ENCODE results near the gene ANKRD40. TPM values are rescaled to one million over a fixed set of nuclear protein-coding genes. Genes with fewer than 3 reads are reported as not detected.
"Not testable (repeated sequence)": the region's sequence is repeated elsewhere in the genome, so short reads cannot be mapped to it uniquely, and the experiment has no call there.

ANKRD40 gene
- total RNA-seq, 1 donor from 2014 or later: 21.6 TPM

DNA sequence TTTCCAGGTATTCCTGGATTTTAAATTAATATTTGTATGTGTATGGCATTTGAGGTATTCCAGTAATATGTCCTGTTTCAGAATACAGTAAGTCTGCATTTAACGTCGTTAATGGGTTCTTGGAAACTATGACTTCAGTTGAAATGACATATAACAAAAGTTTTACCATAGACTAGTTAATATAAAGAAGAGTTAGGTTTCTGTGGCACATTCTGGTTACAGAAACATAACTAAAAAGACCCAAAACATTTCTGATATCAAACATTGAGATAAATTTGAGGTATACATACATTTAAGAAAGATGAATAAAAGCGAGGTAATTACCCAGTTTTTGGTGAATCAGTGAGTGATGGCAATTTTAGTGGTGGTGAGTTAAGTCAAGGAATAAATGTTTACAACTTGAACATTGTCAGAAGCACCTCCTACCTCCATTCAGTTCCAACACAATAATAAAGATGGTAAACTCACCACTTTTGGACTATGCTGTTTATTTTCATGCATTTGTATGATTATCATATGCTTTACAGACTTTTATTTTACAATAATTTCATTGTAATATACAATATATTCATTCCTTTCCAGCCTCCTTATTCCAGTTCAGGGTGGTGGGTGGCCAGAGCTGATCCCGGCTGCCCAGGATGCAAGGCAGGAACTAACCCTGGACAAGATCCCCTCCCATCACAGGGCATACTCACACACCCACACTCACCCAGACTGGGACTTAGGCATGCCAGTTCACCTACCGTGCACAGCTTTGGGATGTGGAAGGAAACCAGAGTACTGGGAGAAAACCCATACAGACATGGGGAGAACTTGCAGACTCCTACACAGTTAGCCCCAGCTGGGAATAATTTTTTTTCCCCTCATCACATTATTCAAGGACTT is 21.4 kb upstream of the ANKRD40 start:
- Histone ChIP-seq H3K4me3 (no peak overlapping the region), H3K4me1 (peaks cover 93% of the 10 kb centered on the region)

DNA sequence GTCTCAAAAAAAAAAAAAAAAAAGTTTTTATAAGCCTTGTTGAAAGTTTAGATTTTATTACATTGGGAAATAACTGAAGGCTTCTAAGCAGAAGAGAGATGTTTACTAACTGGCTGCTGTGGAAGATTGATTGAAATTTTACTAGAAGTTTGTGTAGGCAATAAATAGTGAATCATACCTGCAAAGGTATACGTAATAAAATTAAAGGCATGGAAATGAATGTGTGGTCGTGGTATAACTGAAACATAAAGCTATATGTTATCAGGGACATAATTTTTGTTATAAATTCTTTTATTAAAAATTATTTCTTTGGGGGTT is 20.4 kb upstream of the ANKRD40 start:
- TF ChIP-seq POLR2AphosphoS5 (IDR thresholded peaks at IDR 0.05; ENCODE audit: insufficient read depth in 1 of 2, low read depth in 1 of 2) (no peak), POLR2A (IDR thresholded peaks at IDR 0.05) (no peak)
- TF ChIP-seq, protein P1, sequence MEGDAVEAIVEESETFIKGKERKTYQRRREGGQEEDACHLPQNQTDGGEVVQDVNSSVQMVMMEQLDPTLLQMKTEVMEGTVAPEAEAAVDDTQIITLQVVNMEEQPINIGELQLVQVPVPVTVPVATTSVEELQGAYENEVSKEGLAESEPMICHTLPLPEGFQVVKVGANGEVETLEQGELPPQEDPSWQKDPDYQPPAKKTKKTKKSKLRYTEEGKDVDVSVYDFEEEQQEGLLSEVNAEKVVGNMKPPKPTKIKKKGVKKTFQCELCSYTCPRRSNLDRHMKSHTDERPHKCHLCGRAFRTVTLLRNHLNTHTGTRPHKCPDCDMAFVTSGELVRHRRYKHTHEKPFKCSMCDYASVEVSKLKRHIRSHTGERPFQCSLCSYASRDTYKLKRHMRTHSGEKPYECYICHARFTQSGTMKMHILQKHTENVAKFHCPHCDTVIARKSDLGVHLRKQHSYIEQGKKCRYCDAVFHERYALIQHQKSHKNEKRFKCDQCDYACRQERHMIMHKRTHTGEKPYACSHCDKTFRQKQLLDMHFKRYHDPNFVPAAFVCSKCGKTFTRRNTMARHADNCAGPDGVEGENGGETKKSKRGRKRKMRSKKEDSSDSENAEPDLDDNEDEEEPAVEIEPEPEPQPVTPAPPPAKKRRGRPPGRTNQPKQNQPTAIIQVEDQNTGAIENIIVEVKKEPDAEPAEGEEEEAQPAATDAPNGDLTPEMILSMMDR (IDR thresholded peaks at IDR 0.05): no peak
- peaks cover 93% of the 10 kb centered on the region for H3K4me1 ChIP-seq
- no peak overlapping the region for H3K27ac ChIP-seq
- no peaks in the 10 kb centered on the region for H3K27me3 ChIP-seq
- intact Hi-C loops (cut with DNase I): no loop called here
- no peak overlapping the region for H3K4me3 ChIP-seq
- no peak for DNase-seq (ENCODE audit: extremely low spot score in 2 of 2)
- no peaks in the 10 kb centered on the region for H3K36me3 ChIP-seq
- H3K9me3 ChIP-seq: no peaks in the 10 kb centered on the region

More for the DNA sequence above, 21.4 kb upstream of the ANKRD40 start:
- intact Hi-C loops (cut with DNase I): no loop called here
- no peak for DNase-seq (ENCODE audit: extremely low spot score in 2 of 2)
- no peak overlapping the region for H3K27ac ChIP-seq
- no peak for TF ChIP-seq POLR2A (IDR thresholded peaks at IDR 0.05)
- TF ChIP-seq, protein P1 (IDR thresholded peaks at IDR 0.05): no peak
- no peak for TF ChIP-seq POLR2AphosphoS5 (IDR thresholded peaks at IDR 0.05; ENCODE audit: insufficient read depth in 1 of 2, low read depth in 1 of 2)
- H3K9me3 ChIP-seq: no peaks in the 10 kb centered on the region
- H3K36me3 ChIP-seq: no peaks in the 10 kb centered on the region
- H3K27me3 ChIP-seq: no peaks in the 10 kb centered on the region

- no peak overlapping the region for H3K4me3 ChIP-seq
- H3K9me3 ChIP-seq: no peaks in the 10 kb centered on the region
- H3K27ac ChIP-seq: no peak overlapping the region
- DNase-seq (ENCODE audit: extremely low spot score in 2 of 2): no peak
- H3K4me1 ChIP-seq: peaks cover 97% of the 10 kb centered on the region
- H3K27me3 ChIP-seq: no peaks in the 10 kb centered on the region
- TF ChIP-seq POLR2A (IDR thresholded peaks at IDR 0.05): no peak
- TF ChIP-seq, protein P1 (IDR thresholded peaks at IDR 0.05): no peak
- no peak for TF ChIP-seq POLR2AphosphoS5 (IDR thresholded peaks at IDR 0.05; ENCODE audit: insufficient read depth in 1 of 2, low read depth in 1 of 2)
- H3K36me3 ChIP-seq: no peaks in the 10 kb centered on the region
- intact Hi-C loops (cut with DNase I): no loop called here
These were observed 18.3 kb upstream of the ANKRD40 start for GRCh38 chr17:50725769-50726655.

GRCh38 chr17:50724622-50725021 is 16.9 kb upstream of the ANKRD40 start:
- H3K36me3 ChIP-seq; DNase-seq (ENCODE audit: extremely low spot score in 2 of 2); H3K9me3 ChIP-seq; H3K27ac ChIP-seq; intact Hi-C loops (cut with DNase I); H3K27me3 ChIP-seq; H3K4me3 ChIP-seq: not testable (repeated sequence)
- H3K4me1 ChIP-seq: peaks cover 91% of the 10 kb centered on the region

- intact Hi-C loops (cut with DNase I): no loop called here
- Histone ChIP-seq H3K4me3 (no peak overlapping the region), H3K36me3 (no peaks in the 10 kb centered on the region), H3K27ac (no peak overlapping the region), H3K9me3 (no peaks in the 10 kb centered on the region), H3K4me1 (peaks cover 77% of the 10 kb centered on the region), H3K27me3 (no peaks in the 10 kb centered on the region)
- no peak for DNase-seq (ENCODE audit: extremely low spot score in 2 of 2)
- TF ChIP-seq POLR2AphosphoS5 (IDR thresholded peaks at IDR 0.05; ENCODE audit: insufficient read depth in 1 of 2, low read depth in 1 of 2) (no peak), POLR2A (IDR thresholded peaks at IDR 0.05) (no peak)
- TF ChIP-seq, protein P1 (IDR thresholded peaks at IDR 0.05): no peak
These were observed 15.0 kb upstream of the ANKRD40 start for GRCh38 chr17:50722746-50723145.
